HEK293 (cell line): ENCODE measurements around the gene APOL2.

Experiments used
- CTCF ChIA-PET: fragments of 350-600 bp; formaldehyde crosslinking; extraction: SDS; loops from one replicate; lab custom pipeline; 2021; ENCODE audit warnings: antibody characterized with exemption; lab: Yijun Ruan, JAX
- POLR2A ChIA-PET: fragments of 300-600 bp; formaldehyde crosslinking; extraction: SDS; loops from one replicate; lab custom pipeline; 2020; ENCODE audit warnings: antibody characterized with exemption, inconsistent platforms; lab: Yijun Ruan, JAX
- H3K27ac ChIP-seq: fragments of 200-500 bp; sonication (Bioruptor generic); 2 replicates; pipeline ENCODE4 v1.5.1; 2014; ENCODE audit warnings: low read depth, low read length, control low read depth, inconsistent platforms; ENCODE audit errors: extremely low read depth
- H3K36me3 ChIP-seq, 2 experiments: fragments of 200-500 bp in 1 of 2; sonication (Bioruptor generic) in 1 of 2; 1 replicate in 1 of 2; 2 replicates in 1 of 2; pipeline ENCODE4 v1.5.1; 2014 to 2017; ENCODE audit warnings: inconsistent platforms in 2 of 2, low read length in 2 of 2; ENCODE audit not compliant: control insufficient read depth in 2 of 2, insufficient read depth in 1 of 2
- H3K4me1 ChIP-seq: fragments of 200-500 bp; sonication (Bioruptor generic); 2 replicates; pipeline ENCODE4 v1.5.1; 2014; ENCODE audit warnings: mild to moderate bottlenecking, low read length, inconsistent platforms; ENCODE audit not compliant: control insufficient read depth, insufficient read depth
- H3K4me3 ChIP-seq: 2 replicates; pipeline ENCODE4 v1.5.1; 2011; ENCODE audit warnings: low read depth, mild to moderate bottlenecking, control low read depth, low read length, moderate library complexity
- H3K9me3 ChIP-seq: fragments of 200-500 bp; sonication (Bioruptor generic); 2 replicates; pipeline ENCODE4 v1.5.1; 2014; ENCODE audit warnings: low read depth, low read length, inconsistent platforms; ENCODE audit not compliant: control insufficient read depth, insufficient read depth
- CTCF ChIP-seq: fragments of 450-650 bp; formaldehyde crosslinking; IDR thresholded peaks from 2 replicates; pipeline ENCODE4 v1.5.1; 2016; ENCODE audit warnings: missing biosample characterization, missing genetic modification characterization
- IKZF3 ChIP-seq: fragments of 450-650 bp; IDR thresholded peaks from 2 replicates; pipeline ENCODE4 v1.5.0; 2018; ENCODE audit warnings: missing biosample characterization, mild to moderate bottlenecking, missing genetic modification characterization, moderate library complexity
- KLF10 ChIP-seq: fragments of 450-650 bp; IDR thresholded peaks from 2 replicates; pipeline ENCODE4 v1.5.1; 2018; ENCODE audit warnings: missing biosample characterization, mild to moderate bottlenecking, missing genetic modification characterization
- KLF16 ChIP-seq: fragments of 450-650 bp; formaldehyde crosslinking; IDR thresholded peaks from 2 replicates; pipeline ENCODE4 v1.5.1; 2017; ENCODE audit warnings: missing biosample characterization, missing genetic modification characterization
- KLF9 ChIP-seq: fragments of 450-650 bp; formaldehyde crosslinking; IDR thresholded peaks from 2 replicates; pipeline ENCODE4 v1.5.1; 2016; ENCODE audit warnings: missing biosample characterization, missing genetic modification characterization, low read depth
- PATZ1 ChIP-seq: fragments of 450-650 bp; formaldehyde crosslinking; IDR thresholded peaks from 2 replicates; pipeline ENCODE4 v1.5.1; 2016; ENCODE audit warnings: missing biosample characterization, missing genetic modification characterization
- SP3 ChIP-seq: fragments of 450-650 bp; formaldehyde crosslinking; IDR thresholded peaks from 2 replicates; pipeline ENCODE4 v1.5.1; 2016; ENCODE audit warnings: missing biosample characterization, missing genetic modification characterization
- ZNF133 ChIP-seq: fragments of 450-650 bp; formaldehyde crosslinking; IDR thresholded peaks from 2 replicates; pipeline ENCODE4 v1.5.1; 2016; ENCODE audit warnings: missing biosample characterization, missing genetic modification characterization
- ZNF155 ChIP-seq: fragments of 450-650 bp; formaldehyde crosslinking; IDR thresholded peaks from 2 replicates; pipeline ENCODE4 v1.5.1; 2016; ENCODE audit warnings: missing biosample characterization, missing genetic modification characterization
- ZNF426 ChIP-seq: fragments of 450-650 bp; formaldehyde crosslinking; IDR thresholded peaks from 2 replicates; pipeline ENCODE4 v1.5.1; 2017; ENCODE audit warnings: missing biosample characterization, missing genetic modification characterization, mild to moderate bottlenecking, inconsistent platforms, moderate library complexity
- ZNF501 ChIP-seq: fragments of 450-650 bp; formaldehyde crosslinking; IDR thresholded peaks from 2 replicates; pipeline ENCODE4 v1.5.1; 2016; ENCODE audit warnings: missing biosample characterization, missing genetic modification characterization
- ZNF514 ChIP-seq: fragments of 450-650 bp; formaldehyde crosslinking; IDR thresholded peaks from 2 replicates; pipeline ENCODE4 v1.5.1; 2016; ENCODE audit warnings: missing biosample characterization, missing genetic modification characterization
- ZNF529 ChIP-seq: fragments of 450-650 bp; formaldehyde crosslinking; IDR thresholded peaks from 2 replicates; pipeline ENCODE4 v1.5.1; 2017; ENCODE audit warnings: missing genetic modification characterization, missing biosample characterization; ENCODE audit not compliant: insufficient replicate concordance
- ZNF571 ChIP-seq: fragments of 450-650 bp; formaldehyde crosslinking; IDR thresholded peaks from 2 replicates; pipeline ENCODE4 v1.5.0; 2017; ENCODE audit warnings: missing biosample characterization, missing genetic modification characterization
- ZNF654 ChIP-seq: fragments of 450-650 bp; formaldehyde crosslinking; IDR thresholded peaks from 2 replicates; pipeline ENCODE4 v1.5.1; 2016; ENCODE audit warnings: low read depth, missing biosample characterization, missing genetic modification characterization
- ZNF677 ChIP-seq: fragments of 450-650 bp; IDR thresholded peaks from 2 replicates; pipeline ENCODE4 v1.5.0; 2018; ENCODE audit warnings: missing biosample characterization, mild to moderate bottlenecking, missing genetic modification characterization, moderate library complexity
- ZNF701 ChIP-seq: fragments of 450-650 bp; formaldehyde crosslinking; IDR thresholded peaks from 2 replicates; pipeline ENCODE4 v1.5.1; 2016; ENCODE audit warnings: missing biosample characterization, missing genetic modification characterization
- ZNF843 ChIP-seq: fragments of 450-650 bp; formaldehyde crosslinking; IDR thresholded peaks from 2 replicates; pipeline ENCODE4 v1.5.1; 2016; ENCODE audit warnings: missing biosample characterization, missing genetic modification characterization
- ZSCAN4 ChIP-seq: fragments of 450-650 bp; formaldehyde crosslinking; IDR thresholded peaks from 2 replicates; pipeline ENCODE4 v1.5.1; 2017; ENCODE audit warnings: missing biosample characterization, missing genetic modification characterization
- TF ChIP-seq, protein P1 (sequence below): fragments of 450-650 bp; formaldehyde crosslinking; IDR thresholded peaks from 2 replicates; pipeline ENCODE4 v1.5.1; 2016; ENCODE audit warnings: missing biosample characterization, missing genetic modification characterization, borderline replicate concordance
- TF ChIP-seq, protein P2 (sequence below): fragments of 450-650 bp; IDR thresholded peaks from 2 replicates; pipeline ENCODE4 v1.5.1; 2018; ENCODE audit warnings: missing biosample characterization, missing genetic modification characterization

Gene APOL2

GRCh38 chr22:36223504-36223903, 15.8 kb downstream of the APOL2 start (continued):
- TF ChIP-seq, protein P1, sequence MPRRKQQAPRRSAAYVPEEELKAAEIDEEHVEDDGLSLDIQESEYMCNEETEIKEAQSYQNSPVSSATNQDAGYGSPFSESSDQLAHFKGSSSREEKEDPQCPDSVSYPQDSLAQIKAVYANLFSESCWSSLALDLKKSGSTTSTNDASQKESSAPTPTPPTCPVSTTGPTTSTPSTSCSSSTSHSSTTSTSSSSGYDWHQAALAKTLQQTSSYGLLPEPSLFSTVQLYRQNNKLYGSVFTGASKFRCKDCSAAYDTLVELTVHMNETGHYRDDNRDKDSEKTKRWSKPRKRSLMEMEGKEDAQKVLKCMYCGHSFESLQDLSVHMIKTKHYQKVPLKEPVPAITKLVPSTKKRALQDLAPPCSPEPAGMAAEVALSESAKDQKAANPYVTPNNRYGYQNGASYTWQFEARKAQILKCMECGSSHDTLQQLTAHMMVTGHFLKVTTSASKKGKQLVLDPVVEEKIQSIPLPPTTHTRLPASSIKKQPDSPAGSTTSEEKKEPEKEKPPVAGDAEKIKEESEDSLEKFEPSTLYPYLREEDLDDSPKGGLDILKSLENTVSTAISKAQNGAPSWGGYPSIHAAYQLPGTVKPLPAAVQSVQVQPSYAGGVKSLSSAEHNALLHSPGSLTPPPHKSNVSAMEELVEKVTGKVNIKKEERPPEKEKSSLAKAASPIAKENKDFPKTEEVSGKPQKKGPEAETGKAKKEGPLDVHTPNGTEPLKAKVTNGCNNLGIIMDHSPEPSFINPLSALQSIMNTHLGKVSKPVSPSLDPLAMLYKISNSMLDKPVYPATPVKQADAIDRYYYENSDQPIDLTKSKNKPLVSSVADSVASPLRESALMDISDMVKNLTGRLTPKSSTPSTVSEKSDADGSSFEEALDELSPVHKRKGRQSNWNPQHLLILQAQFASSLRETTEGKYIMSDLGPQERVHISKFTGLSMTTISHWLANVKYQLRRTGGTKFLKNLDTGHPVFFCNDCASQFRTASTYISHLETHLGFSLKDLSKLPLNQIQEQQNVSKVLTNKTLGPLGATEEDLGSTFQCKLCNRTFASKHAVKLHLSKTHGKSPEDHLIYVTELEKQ (tag by site-specific recombination) = no peak

- ChIA-PET CTCF (interaction anchor here (0.7 to 5.0 kb wide), 8 partner anchors 8 to 263 kb away, joined by 3 to 30 read pairs (median 3); partner anchors contain the start of gene APOL2), POLR2A (no interaction called here)
- no peak overlapping the region for H3K4me3 ChIP-seq
- H3K4me1 ChIP-seq = no peaks in the 10 kb centered on the region
- H3K9me3 ChIP-seq = no peaks in the 10 kb centered on the region
- no peak for TF ChIP-seq ZNF701 (tag by site-specific recombination)
- no peak for TF ChIP-seq ZSCAN4 (tag by site-specific recombination)
- TF ChIP-seq KLF10 (tag by site-specific recombination) = no peak
- TF ChIP-seq ZNF133 (tag by site-specific recombination) = no peak
- TF ChIP-seq ZNF426 (tag by site-specific recombination) = no peak
- no peak for TF ChIP-seq ZNF514 (tag by site-specific recombination)
- TF ChIP-seq IKZF3 (tag by site-specific recombination) = no peak
- no peak for TF ChIP-seq ZNF529 (tag by site-specific recombination)
- no peak for TF ChIP-seq KLF16 (tag by site-specific recombination)
- TF ChIP-seq ZNF501 (tag by site-specific recombination) = no peak
- H3K27ac ChIP-seq = no peak overlapping the region
- peaks cover 0 to 8% of the 10 kb centered on the region in 2 experiments; a peak in 1 of 3 replicates for H3K36me3 ChIP-seq
Observed at GRCh38 chr22:36222887-36223450, 16.4 kb downstream of the APOL2 start.

DNA sequence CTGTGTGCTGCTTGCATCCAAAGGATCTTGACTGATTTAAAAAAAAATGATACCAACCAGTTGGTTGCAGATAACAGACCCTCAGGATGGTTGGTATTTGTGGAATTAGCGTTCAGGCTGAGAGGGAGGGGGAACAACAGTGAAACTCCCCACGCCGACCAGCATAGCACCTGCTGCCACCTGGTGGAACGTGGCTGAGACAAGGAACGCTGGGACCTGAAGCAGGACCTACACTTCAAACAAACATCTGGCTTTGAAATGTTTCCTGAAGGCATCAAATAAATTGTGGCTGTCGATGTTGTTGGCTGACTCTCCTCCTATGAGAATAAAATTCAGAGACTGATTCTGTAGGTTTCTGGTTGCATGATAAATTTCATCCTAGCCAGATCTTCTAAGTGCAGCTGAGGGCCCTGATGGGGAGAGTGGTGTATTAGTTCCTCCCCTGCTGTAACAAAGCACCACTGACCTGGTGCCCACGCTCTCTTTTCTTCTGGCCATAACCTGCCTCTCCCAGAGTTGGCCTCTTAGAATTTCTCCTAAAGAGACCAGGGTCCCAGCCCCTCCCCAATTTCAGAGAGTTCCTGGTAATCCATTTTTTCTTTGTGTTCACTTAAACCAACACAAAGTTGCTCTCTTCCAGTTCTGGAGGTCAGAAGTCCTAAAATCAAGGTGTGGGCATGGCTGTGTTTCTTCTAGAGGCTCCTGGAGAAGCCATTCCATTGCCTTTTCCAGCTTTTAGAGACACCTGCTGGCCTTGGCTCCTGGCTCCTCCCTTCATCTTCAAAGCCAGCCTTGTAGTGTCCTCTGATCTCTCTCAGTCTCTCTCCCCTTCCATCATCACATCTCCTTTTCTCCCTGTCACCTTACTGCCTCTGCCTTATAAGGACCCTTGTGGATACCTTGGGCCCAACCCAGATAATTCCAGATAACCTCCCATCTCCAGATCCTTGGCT, 17.3 kb downstream of the APOL2 start:
- H3K27ac ChIP-seq = no peak overlapping the region
- H3K9me3 ChIP-seq = no peaks in the 10 kb centered on the region
- POLR2A ChIA-PET = no interaction called here
- H3K4me1 ChIP-seq = no peaks in the 10 kb centered on the region
- CTCF ChIA-PET = interaction anchor here (0.6 to 5.0 kb wide), 11 partner anchors 13 to 264 kb away, joined by 3 to 30 read pairs (median 3); partner anchors contain the start of gene APOL2
- no peaks in the 10 kb centered on the region for H3K36me3 ChIP-seq
- H3K4me3 ChIP-seq = no peak overlapping the region
- TF ChIP-seq KLF9 (tag by site-specific recombination) (no peak), ZNF571 (no peak), ZNF654 (peak; percentile 54), ZNF677 (tag by site-specific recombination) (no peak), PATZ1 (tag by site-specific recombination) (peak; percentile 32; the same call in 1 of the 2 replicates), ZNF843 (tag by site-specific recombination) (no peak), SP3 (tag by site-specific recombination) (no peak), ZNF155 (tag by site-specific recombination) (no peak), CTCF (tag by site-specific recombination) (peak; percentile 82)
- TF ChIP-seq, protein P2, sequence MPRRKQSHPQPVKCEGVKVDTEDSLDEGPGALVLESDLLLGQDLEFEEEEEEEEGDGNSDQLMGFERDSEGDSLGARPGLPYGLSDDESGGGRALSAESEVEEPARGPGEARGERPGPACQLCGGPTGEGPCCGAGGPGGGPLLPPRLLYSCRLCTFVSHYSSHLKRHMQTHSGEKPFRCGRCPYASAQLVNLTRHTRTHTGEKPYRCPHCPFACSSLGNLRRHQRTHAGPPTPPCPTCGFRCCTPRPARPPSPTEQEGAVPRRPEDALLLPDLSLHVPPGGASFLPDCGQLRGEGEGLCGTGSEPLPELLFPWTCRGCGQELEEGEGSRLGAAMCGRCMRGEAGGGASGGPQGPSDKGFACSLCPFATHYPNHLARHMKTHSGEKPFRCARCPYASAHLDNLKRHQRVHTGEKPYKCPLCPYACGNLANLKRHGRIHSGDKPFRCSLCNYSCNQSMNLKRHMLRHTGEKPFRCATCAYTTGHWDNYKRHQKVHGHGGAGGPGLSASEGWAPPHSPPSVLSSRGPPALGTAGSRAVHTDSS = no peak
